Bronchial epithelial cell (primary cell): ENCODE measurements around the gene SH3BP1. TPM values are rescaled to one million over a fixed set of nuclear protein-coding genes. Genes with fewer than 3 reads are reported as not detected.
"Not testable (repeated sequence)": the region's sequence is repeated elsewhere in the genome, so short reads cannot be mapped to it uniquely, and the experiment has no call there.

ENCODE experiments used
- DNase-seq: peaks from one replicate; pipeline ENCODE4 v3.0.0-alpha.2; 2010; ENCODE audit warnings: low read depth
- FAIRE-seq: peaks from 2 replicates; lab custom pipeline; 2011; peaks lifted over from hg19 to GRCh38; lab: Jason Lieb, UNC
- H3K27me3 ChIP-seq: 2 replicates; pipeline ENCODE4 v1.5.1; 2011; ENCODE audit warnings: low read length; ENCODE audit not compliant: control insufficient read depth, insufficient read depth
- H3K36me3 ChIP-seq: 2 replicates; pipeline ENCODE4 v1.5.1; 2011; ENCODE audit warnings: low read length; ENCODE audit not compliant: control insufficient read depth, insufficient read depth
- H3K4me3 ChIP-seq: 2 replicates; pipeline ENCODE4 v1.5.1; 2011; ENCODE audit warnings: mild to moderate bottlenecking, low read depth, low read length, control low read depth
- CTCF ChIP-seq: IDR thresholded peaks from 2 replicates; pipeline ENCODE4 v1.5.1; 2011; ENCODE audit warnings: mild to moderate bottlenecking, moderate library complexity, low read length, control low read depth, inconsistent platforms; ENCODE audit not compliant: insufficient read depth, severe bottlenecking
- total RNA-seq: library from RNA; depleted of rRNA; stranded (reverse); fragments of >200 nt; gene quantifications from 2 replicates; pipeline ENCODE4 v1.2.1, GENCODE V29; 2014

SH3BP1 gene
- 15.5 and 15.6 TPM in 2 replicates for total RNA-seq

GRCh38 chr22:37639070-37639760 is at the start of gene SH3BP1:
TSS of gene SH3BP1 (plus strand) at chr22:37639669. CDS start at chr22:37639788, 119 bp downstream.
- Histone ChIP-seq H3K27me3 (no peaks in the 10 kb centered on the region), H3K4me3 (peak within 1 kb of the TSS; percentile 92), H3K36me3 (peaks cover 23% of the 10 kb centered on the region)
- DNase-seq: no peak
- TF ChIP-seq CTCF: no peak
- FAIRE-seq: no peak

GRCh38 chr22:37591081-37591480 is 48.4 kb upstream of the SH3BP1 start:
- not testable (repeated sequence) for DNase-seq, H3K36me3 ChIP-seq, H3K27me3 ChIP-seq, H3K4me3 ChIP-seq, FAIRE-seq

- no peak overlapping the region for H3K4me3 ChIP-seq
- TF ChIP-seq CTCF: no peak
- H3K36me3 ChIP-seq: no peaks in the 10 kb centered on the region
- no peak for FAIRE-seq
- no peak for DNase-seq
- no peaks in the 10 kb centered on the region for H3K27me3 ChIP-seq
Measured at GRCh38 chr22:37591823-37592404, 47.6 kb upstream of the SH3BP1 start.

GRCh38 chr22:37594237-37594636 is 45.2 kb upstream of the SH3BP1 start:
- no peaks in the 10 kb centered on the region for H3K27me3 ChIP-seq
- H3K4me3 ChIP-seq: no peak overlapping the region
- DNase-seq: no peak
- H3K36me3 ChIP-seq: no peaks in the 10 kb centered on the region
- no peak for FAIRE-seq
- no peak for TF ChIP-seq CTCF

- Histone ChIP-seq H3K4me3 (no peak overlapping the region), H3K27me3 (no peaks in the 10 kb centered on the region), H3K36me3 (no peaks in the 10 kb centered on the region)
- no peak for FAIRE-seq
- TF ChIP-seq CTCF: no peak
- DNase-seq: no peak
Measured at GRCh38 chr22:37599153-37599552, 40.3 kb upstream of the SH3BP1 start.

GRCh38 chr22:37601203-37601539 is 38.3 kb upstream of the SH3BP1 start:
- Histone ChIP-seq H3K4me3 (no peak overlapping the region), H3K36me3 (no peaks in the 10 kb centered on the region), H3K27me3 (no peaks in the 10 kb centered on the region)
- no peak for TF ChIP-seq CTCF
- no peak for DNase-seq
- FAIRE-seq: no peak
